ENCODE data around the gene RB1. TPM values are rescaled to one million over a fixed set of nuclear protein-coding genes. Genes with fewer than 3 reads are reported as not detected.

RB1 gene
- total and polyA plus RNA-seq, 2 experiments from 2014 or later = 19.5 to 22.3 TPM

DNA sequence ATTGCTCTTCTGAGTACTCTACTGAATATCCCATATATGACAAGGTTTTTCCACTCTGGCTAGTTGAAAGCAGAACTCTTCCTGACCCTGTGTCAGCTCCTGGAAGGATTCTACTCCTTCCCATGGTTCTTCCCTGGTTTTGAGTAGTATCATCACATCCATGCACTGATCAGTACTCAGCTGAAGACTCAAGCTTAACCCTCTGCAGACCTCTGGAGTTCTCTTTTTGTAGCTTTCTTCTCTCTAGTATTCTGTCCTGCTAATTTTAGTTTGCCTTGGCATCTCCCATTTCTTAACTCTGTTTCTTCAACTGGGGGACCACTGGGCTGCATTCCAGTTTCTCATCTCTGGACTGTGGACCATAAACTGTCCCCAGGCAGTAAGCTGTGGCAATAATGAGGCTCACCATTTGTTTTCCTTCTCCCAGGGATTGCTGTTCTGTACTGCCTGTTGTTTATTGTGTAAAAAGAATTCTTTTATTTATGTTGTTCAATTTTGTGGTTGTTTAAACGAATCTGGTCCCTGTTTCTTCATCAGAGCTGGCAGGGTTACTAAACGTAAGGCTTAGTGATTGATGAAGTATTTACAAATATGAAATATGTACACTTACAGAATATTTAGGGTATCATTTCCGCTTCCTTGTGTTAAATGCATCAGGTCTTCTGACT lies 89.6 kb downstream of the RB1 start:
- H4K20me1 ChIP-seq (replicated peaks; ENCODE audit: insufficient read depth) = no peaks in the 10 kb centered on the region
- peaks cover 35% of the 10 kb centered on the region for H3K36me3 Mint-ChIP-seq (ENCODE audit: low read depth)
- no peak overlapping the region for H3K4me3 Mint-ChIP-seq
- ATAC-seq (no peak), DNase-seq (ENCODE audit: low spot score) (no peak)
- no peaks in the 10 kb centered on the region for H3K79me2 ChIP-seq (replicated peaks; ENCODE audit: insufficient read depth)
- no peak for TF ChIP-seq EZH2phosphoT487 (IDR thresholded peaks at IDR 0.05; ENCODE audit: unreplicated experiment)
- no peak for TF ChIP-seq CREB1 (CRISPR knock-in tag; IDR thresholded peaks at IDR 0.05; ENCODE audit: low read depth)
- no peak for TF ChIP-seq ZNF114 (CRISPR knock-in tag; IDR thresholded peaks at IDR 0.05)
- TF ChIP-seq, protein P1, sequence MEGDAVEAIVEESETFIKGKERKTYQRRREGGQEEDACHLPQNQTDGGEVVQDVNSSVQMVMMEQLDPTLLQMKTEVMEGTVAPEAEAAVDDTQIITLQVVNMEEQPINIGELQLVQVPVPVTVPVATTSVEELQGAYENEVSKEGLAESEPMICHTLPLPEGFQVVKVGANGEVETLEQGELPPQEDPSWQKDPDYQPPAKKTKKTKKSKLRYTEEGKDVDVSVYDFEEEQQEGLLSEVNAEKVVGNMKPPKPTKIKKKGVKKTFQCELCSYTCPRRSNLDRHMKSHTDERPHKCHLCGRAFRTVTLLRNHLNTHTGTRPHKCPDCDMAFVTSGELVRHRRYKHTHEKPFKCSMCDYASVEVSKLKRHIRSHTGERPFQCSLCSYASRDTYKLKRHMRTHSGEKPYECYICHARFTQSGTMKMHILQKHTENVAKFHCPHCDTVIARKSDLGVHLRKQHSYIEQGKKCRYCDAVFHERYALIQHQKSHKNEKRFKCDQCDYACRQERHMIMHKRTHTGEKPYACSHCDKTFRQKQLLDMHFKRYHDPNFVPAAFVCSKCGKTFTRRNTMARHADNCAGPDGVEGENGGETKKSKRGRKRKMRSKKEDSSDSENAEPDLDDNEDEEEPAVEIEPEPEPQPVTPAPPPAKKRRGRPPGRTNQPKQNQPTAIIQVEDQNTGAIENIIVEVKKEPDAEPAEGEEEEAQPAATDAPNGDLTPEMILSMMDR (conservative IDR thresholded peaks at IDR 0.05; ENCODE audit: low read depth in 2 of 2) = no peak
- no peak for TF ChIP-seq ZNF331 (CRISPR knock-in tag; IDR thresholded peaks at IDR 0.05; ENCODE audit: low read depth)
- no peaks in the 10 kb centered on the region for H3F3A ChIP-seq (replicated peaks; ENCODE audit: low read depth)
- H3K9me3 Mint-ChIP-seq = peaks cover 27% of the 10 kb centered on the region
- no peak overlapping the region for H2AFZ ChIP-seq
- H3K9me2 ChIP-seq (ENCODE audit: insufficient read depth) = no peaks in the 10 kb centered on the region
- no peak overlapping the region for H3K27ac Mint-ChIP-seq
- H3K27me3 Mint-ChIP-seq (ENCODE audit: insufficient read depth, low read depth, poor library complexity) = no peaks in the 10 kb centered on the region
- H3K36me3 ChIP-seq (ENCODE audit: insufficient read depth) = no peaks in the 10 kb centered on the region
- H3K4me1 Mint-ChIP-seq = no peaks in the 10 kb centered on the region
- no peak overlapping the region for H3K27ac ChIP-seq (ENCODE audit: low read depth)
- H3K27me3 ChIP-seq (ENCODE audit: insufficient read depth) = no peaks in the 10 kb centered on the region
- H3K4me2 ChIP-seq = no peak overlapping the region
- no peaks in the 10 kb centered on the region for H3K4me1 ChIP-seq (ENCODE audit: insufficient read depth)
- no peak overlapping the region for H3K4me3 ChIP-seq

DNA sequence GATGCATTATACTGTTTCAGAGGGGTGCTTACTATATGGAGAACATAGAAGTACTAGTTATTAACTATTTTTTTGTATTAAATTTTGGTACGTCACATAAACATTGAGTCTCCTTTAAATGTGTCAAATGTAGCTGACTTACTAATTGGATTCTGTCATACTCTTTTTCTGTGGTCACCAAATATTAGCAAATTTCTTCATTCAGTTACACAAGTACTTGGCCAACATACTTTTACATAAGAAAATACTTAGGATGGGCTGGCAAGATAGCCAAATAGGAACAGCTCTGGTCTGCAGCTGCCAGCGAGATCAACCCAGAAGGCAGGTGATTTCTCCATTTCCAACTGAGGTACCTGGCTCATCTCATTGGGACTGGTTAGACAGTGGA lies 90.1 kb downstream of the RB1 start:
- no peak overlapping the region for H2AFZ ChIP-seq
- Mint-ChIP-seq H3K4me1 (no peaks in the 10 kb centered on the region), H3K4me3 (no peak overlapping the region), H3K27ac (no peak overlapping the region), H3K27me3 (ENCODE audit: insufficient read depth, low read depth, poor library complexity) (no peaks in the 10 kb centered on the region), H3K9me3 (peaks cover 27% of the 10 kb centered on the region), H3K36me3 (ENCODE audit: low read depth) (peaks cover 35% of the 10 kb centered on the region)
- no peak overlapping the region for H3K4me2 ChIP-seq
- DNase-seq (ENCODE audit: low spot score) (no peak), ATAC-seq (no peak)
- TF ChIP-seq REST (IDR thresholded peaks at IDR 0.05; ENCODE audit: unreplicated experiment) (no peak), STAT1 (IDR thresholded peaks at IDR 0.05; ENCODE audit: unreplicated experiment) (no peak), EZH2 (IDR thresholded peaks at IDR 0.05; ENCODE audit: low read depth, unreplicated experiment) (no peak), EZH2phosphoT487 (IDR thresholded peaks at IDR 0.05; ENCODE audit: unreplicated experiment) (no peak), JUNB (IDR thresholded peaks at IDR 0.05; ENCODE audit: unreplicated experiment) (no peak)
- TF ChIP-seq, protein P1 (conservative IDR thresholded peaks at IDR 0.05; ENCODE audit: low read depth in 2 of 2) = no peak
- no peaks in the 10 kb centered on the region for H4K20me1 ChIP-seq (replicated peaks; ENCODE audit: insufficient read depth)
- no peaks in the 10 kb centered on the region for H3K9me2 ChIP-seq (ENCODE audit: insufficient read depth)
- H3K36me3 ChIP-seq (ENCODE audit: insufficient read depth) = no peaks in the 10 kb centered on the region
- no peaks in the 10 kb centered on the region for H3K4me1 ChIP-seq (ENCODE audit: insufficient read depth)
- no peaks in the 10 kb centered on the region for H3F3A ChIP-seq (replicated peaks; ENCODE audit: low read depth)
- no peak overlapping the region for H3K4me3 ChIP-seq
- H3K79me2 ChIP-seq (replicated peaks; ENCODE audit: insufficient read depth) = no peaks in the 10 kb centered on the region
- H3K27me3 ChIP-seq (ENCODE audit: insufficient read depth) = no peaks in the 10 kb centered on the region
- no peak overlapping the region for H3K27ac ChIP-seq (ENCODE audit: low read depth)

Data from GM23338 (cell line).